Loucy (cell line): ENCODE measurements around the gene FARP1.

Experiments
- H2AFZ ChIP-seq: fragments of 200-600 bp; sonication (generic); 2 replicates; pipeline ENCODE4 v1.6.0; 2016; ENCODE audit warnings: antibody characterized with exemption, mild to moderate bottlenecking, low read length, moderate library complexity
- H3F3A ChIP-seq: fragments of 200-600 bp; 2 replicates; pipeline ENCODE4 v1.6.0; 2016; ENCODE audit warnings: antibody characterized with exemption, low read depth, mild to moderate bottlenecking
- H3K27me3 ChIP-seq: fragments of 200-600 bp; sonication (generic); 2 replicates; pipeline ENCODE4 v1.6.1; 2014; ENCODE audit warnings: low read length, mild to moderate bottlenecking; ENCODE audit not compliant: insufficient read depth, poor library complexity, severe bottlenecking
- H3K36me3 ChIP-seq: fragments of 200-600 bp; sonication (generic); 2 replicates; pipeline ENCODE4 v1.6.1; 2016; ENCODE audit warnings: low read length; ENCODE audit not compliant: insufficient read depth
- H3K4me1 ChIP-seq: fragments of 200-600 bp; sonication (generic); 2 replicates; pipeline ENCODE4 v1.5.1; 2014; ENCODE audit warnings: low read length, mild to moderate bottlenecking; ENCODE audit not compliant: insufficient read depth, poor library complexity, severe bottlenecking
- H3K4me2 ChIP-seq: fragments of 200-600 bp; sonication (generic); 2 replicates; pipeline ENCODE4 v1.6.0; 2014; ENCODE audit warnings: antibody characterized with exemption, low read length, low read depth, mild to moderate bottlenecking; ENCODE audit not compliant: poor library complexity, severe bottlenecking
- H3K4me3 ChIP-seq: fragments of 200-600 bp; sonication (generic); 2 replicates; pipeline ENCODE4 v1.5.1; 2014; ENCODE audit warnings: low read length, mild to moderate bottlenecking, mixed read lengths; ENCODE audit not compliant: poor library complexity, severe bottlenecking
- H3K79me2 ChIP-seq: fragments of 200-600 bp; sonication (generic); 2 replicates; pipeline ENCODE4 v1.6.1; 2014; ENCODE audit warnings: low read length; ENCODE audit not compliant: insufficient read depth
- H3K9ac ChIP-seq: fragments of 200-600 bp; sonication (generic); 2 replicates; pipeline ENCODE4 v1.6.0; 2014; ENCODE audit warnings: mild to moderate bottlenecking, low read depth, low read length, moderate library complexity; ENCODE audit not compliant: poor library complexity, severe bottlenecking
- H3K9me2 ChIP-seq: fragments of 200-600 bp; sonication (generic); replicated peaks from 2 replicates; pipeline ENCODE4 v1.6.1; 2016; ENCODE audit warnings: low read depth, low read length, mixed read lengths
- H3K9me3 ChIP-seq: fragments of 200-600 bp; sonication (generic); 2 replicates; pipeline ENCODE4 v1.6.1; 2014; ENCODE audit warnings: mild to moderate bottlenecking, antibody characterized with exemption, low read length, low read depth; ENCODE audit not compliant: insufficient read depth
- H4K20me1 ChIP-seq: fragments of 200-600 bp; sonication (generic); 2 replicates; pipeline ENCODE4 v1.6.0; 2014; ENCODE audit warnings: antibody characterized with exemption, low read length, mild to moderate bottlenecking; ENCODE audit not compliant: insufficient read depth, poor library complexity, severe bottlenecking
- CTCF ChIP-seq: fragments of 200-600 bp; sonication (generic); conservative IDR thresholded peaks from 2 replicates; pipeline ENCODE4 v1.5.1; 2014; ENCODE audit warnings: mild to moderate bottlenecking, antibody characterized with exemption, low read length
- EZH2phosphoT487 ChIP-seq: fragments of 200-600 bp; IDR thresholded peaks from 2 replicates; pipeline ENCODE4 v1.6.1; 2018; ENCODE audit warnings: antibody characterized with exemption, mild to moderate bottlenecking, moderate library complexity, borderline replicate concordance

The FARP1 gene

DNA sequence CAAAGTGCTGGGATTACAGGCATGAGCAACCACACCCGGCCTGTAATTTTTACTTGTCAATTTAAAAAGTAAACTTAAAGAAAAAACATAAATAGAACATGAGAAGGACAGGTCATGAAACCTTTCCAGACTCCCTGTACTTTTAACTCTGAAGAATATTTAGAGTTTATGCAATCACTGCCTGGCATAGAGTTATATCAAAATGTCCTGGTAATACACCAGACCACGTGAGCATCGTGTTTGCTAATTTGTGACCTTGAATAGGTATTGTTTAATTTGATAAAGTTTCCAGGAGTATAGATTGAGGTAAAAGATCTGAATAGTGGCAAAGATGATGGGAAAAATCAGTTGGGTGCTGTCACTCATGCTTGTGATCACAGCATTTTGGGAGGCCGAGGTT is 115.3 kb downstream of the FARP1 start:
- no peak overlapping the region for H3K4me3 ChIP-seq
- no peak overlapping the region for H2AFZ ChIP-seq
- H3K9me2 ChIP-seq: no peaks in the 10 kb centered on the region; the same call in 1 of the 2 replicates
- no peak for TF ChIP-seq CTCF
- TF ChIP-seq EZH2phosphoT487: no peak
- no peaks in the 10 kb centered on the region for H3K36me3 ChIP-seq
- H3K9ac ChIP-seq: no peak overlapping the region
- H4K20me1 ChIP-seq: no peaks in the 10 kb centered on the region
- H3K27me3 ChIP-seq: no peaks in the 10 kb centered on the region
- no peaks in the 10 kb centered on the region for H3K9me3 ChIP-seq
- H3K4me2 ChIP-seq: no peak overlapping the region
- H3K4me1 ChIP-seq: no peaks in the 10 kb centered on the region
- H3K79me2 ChIP-seq: no peaks in the 10 kb centered on the region
- H3F3A ChIP-seq: no peaks in the 10 kb centered on the region

DNA sequence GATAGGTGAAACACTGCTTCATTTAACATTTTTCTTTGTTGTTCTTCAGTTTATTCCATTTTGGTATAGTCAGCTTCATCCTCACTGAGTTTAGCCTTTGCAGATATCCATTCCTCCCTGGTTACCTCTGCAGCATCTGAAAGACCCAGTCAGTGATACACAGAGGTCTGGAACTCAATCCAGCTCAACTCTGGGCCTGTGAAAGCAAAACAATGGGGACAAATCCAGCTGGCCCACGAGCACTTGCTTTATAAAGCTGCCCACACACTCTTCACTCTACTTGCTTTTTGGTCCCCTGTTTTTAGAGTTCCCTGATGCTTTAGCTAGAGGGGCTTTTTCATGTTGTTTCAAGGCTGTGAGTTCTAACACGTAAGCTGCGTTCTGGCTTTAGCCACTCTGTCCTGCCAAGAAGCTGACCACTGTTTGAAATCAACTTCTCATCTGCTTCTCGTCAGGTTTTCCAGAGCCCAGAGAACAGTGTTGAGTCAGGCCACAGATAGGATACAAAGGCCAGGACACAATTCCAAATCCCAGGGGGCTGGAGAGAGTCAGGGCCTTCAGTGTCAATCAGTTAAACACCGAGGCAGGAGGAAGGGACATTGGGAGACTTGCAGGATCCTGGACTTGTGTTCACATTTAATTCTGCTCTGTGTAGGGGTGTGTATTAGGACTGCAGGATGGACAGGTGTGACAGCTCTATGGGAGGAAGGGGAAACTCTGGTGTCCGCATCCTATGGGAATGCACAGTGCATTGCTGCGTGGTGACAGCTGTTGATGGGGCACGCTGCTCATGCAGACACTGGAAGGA is 117.7 kb downstream of the FARP1 start:
- Histone ChIP-seq H3K9me3 (no peaks in the 10 kb centered on the region), H3K4me3 (no peak overlapping the region), H3F3A (no peaks in the 10 kb centered on the region), H3K9me2 (no peaks in the 10 kb centered on the region), H3K79me2 (no peaks in the 10 kb centered on the region), H3K4me2 (no peak overlapping the region), H2AFZ (no peak overlapping the region), H3K9ac (no peak overlapping the region), H3K36me3 (no peaks in the 10 kb centered on the region), H3K4me1 (no peaks in the 10 kb centered on the region), H3K27me3 (no peaks in the 10 kb centered on the region), H4K20me1 (no peaks in the 10 kb centered on the region)
- TF ChIP-seq EZH2phosphoT487: no peak
- TF ChIP-seq CTCF: no peak

DNA sequence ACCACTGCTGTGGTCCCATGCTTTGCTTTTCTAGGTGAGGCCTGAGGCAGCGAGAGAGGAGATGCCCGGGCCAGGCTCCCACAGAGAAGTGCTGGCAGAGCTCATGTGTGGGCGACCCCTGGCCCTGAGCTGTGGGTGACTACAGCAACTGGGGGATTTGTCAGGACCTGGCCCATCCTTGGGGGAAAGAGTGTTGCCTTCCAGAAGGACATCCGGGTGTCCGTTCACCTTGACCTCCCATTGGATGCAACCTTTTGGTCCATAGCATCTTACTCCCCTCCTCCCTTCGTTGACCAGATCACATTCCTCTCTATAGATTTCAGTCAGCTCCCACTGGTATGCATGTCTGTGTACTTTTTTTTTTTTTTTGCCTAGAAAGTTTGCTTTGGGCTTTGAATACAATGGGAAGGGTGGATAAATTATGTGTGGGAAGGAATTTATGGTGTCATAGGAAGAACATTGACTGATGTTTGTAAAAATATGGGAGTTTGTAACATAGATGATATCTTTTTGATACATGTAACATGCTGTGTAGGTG is 118.3 kb downstream of the FARP1 start:
- H3K9me3 ChIP-seq: peaks cover 2% of the 10 kb centered on the region; the same call in 1 of the 2 replicates
- no peaks in the 10 kb centered on the region for H4K20me1 ChIP-seq
- no peak for TF ChIP-seq EZH2phosphoT487
- no peak for TF ChIP-seq CTCF
- no peaks in the 10 kb centered on the region for H3K27me3 ChIP-seq
- no peaks in the 10 kb centered on the region for H3F3A ChIP-seq
- no peaks in the 10 kb centered on the region for H3K9me2 ChIP-seq
- no peak overlapping the region for H3K4me3 ChIP-seq
- H3K4me1 ChIP-seq: no peaks in the 10 kb centered on the region
- H3K9ac ChIP-seq: no peak overlapping the region
- H3K4me2 ChIP-seq: no peak overlapping the region
- H3K79me2 ChIP-seq: no peaks in the 10 kb centered on the region
- no peak overlapping the region for H2AFZ ChIP-seq
- no peaks in the 10 kb centered on the region for H3K36me3 ChIP-seq
